ENCODE measurements around the gene PKMYT1.
A peak's percentile ranks its signal among the peaks of the same experiment; 100 is the strongest.

The PKMYT1 gene

DNA sequence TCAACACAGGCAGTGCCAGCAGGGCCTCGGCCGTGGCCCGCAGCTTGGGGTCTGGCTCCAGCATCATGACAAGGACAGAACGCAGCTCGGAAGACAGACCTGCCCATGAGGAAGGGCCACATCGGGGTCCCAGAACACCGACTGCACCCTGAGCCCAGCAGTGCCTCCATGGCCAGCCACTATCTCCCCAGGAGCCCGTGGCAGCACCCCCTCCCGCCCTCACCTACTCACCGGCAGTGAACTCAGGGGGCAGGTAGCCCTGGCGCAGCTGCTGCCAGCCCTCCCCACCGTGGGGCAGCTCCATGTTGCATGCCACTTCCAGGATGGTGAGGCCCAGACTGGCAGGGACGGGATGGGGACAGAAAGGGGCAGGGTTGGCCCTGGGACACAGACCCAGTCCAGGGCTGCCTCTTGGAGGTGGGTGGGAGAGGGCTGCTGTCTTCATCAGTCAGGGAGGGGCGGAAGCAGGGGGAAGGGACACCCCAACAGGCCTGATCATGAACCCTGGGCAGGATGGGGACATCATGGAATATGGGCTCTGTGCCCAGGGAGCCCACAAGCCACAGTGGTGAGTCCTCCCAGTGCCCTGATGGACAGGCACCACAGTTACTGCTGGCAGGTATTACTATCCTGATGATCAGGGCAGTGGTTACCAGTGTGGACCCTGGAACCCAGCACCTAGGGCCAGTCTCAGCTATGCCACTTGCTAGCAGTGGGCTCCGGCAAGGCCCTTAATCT, 5.8 kb downstream of the PKMYT1 start:
- no peak overlapping the region for H3K27ac ChIP-seq (ENCODE audit: insufficient read depth, low read length, poor library complexity, severe bottlenecking)
- no peak overlapping the region for H3K4me3 ChIP-seq (ENCODE audit: insufficient read depth, low read depth, low read length, poor library complexity, severe bottlenecking)
- H3K9me3 ChIP-seq (ENCODE audit: control insufficient read depth, low read length): no peaks in the 10 kb centered on the region
- H3K27me3 ChIP-seq (replicated peaks; ENCODE audit: control insufficient read depth, insufficient read depth, low read length, poor library complexity, severe bottlenecking): no peaks in the 10 kb centered on the region
- no peaks in the 10 kb centered on the region for H3K36me3 ChIP-seq (ENCODE audit: control insufficient read depth, insufficient read depth, low read length)
- H3K4me1 ChIP-seq (ENCODE audit: control insufficient read depth, insufficient read depth, low read length, poor library complexity, severe bottlenecking): peaks cover 1% of the 10 kb centered on the region
- DNase-seq: no peak

- Histone ChIP-seq H3K9me3 (ENCODE audit: control insufficient read depth, low read length) (no peaks in the 10 kb centered on the region), H3K36me3 (ENCODE audit: control insufficient read depth, insufficient read depth, low read length) (no peaks in the 10 kb centered on the region), H3K27ac (ENCODE audit: insufficient read depth, low read length, poor library complexity, severe bottlenecking) (no peak overlapping the region), H3K4me1 (ENCODE audit: control insufficient read depth, insufficient read depth, low read length, poor library complexity, severe bottlenecking) (peaks cover 4% of the 10 kb centered on the region), H3K4me3 (ENCODE audit: insufficient read depth, low read depth, low read length, poor library complexity, severe bottlenecking) (no peak overlapping the region), H3K27me3 (replicated peaks; ENCODE audit: control insufficient read depth, insufficient read depth, low read length, poor library complexity, severe bottlenecking) (peaks cover under 1% of the 10 kb centered on the region)
- no peak for DNase-seq
Observed at GRCh38 chr16:2973605-2974318, 6.5 kb downstream of the PKMYT1 start.

GRCh38 chr16:2973093-2973492, 7.2 kb downstream of the PKMYT1 start:
- no peaks in the 10 kb centered on the region for H3K36me3 ChIP-seq (ENCODE audit: control insufficient read depth, insufficient read depth, low read length)
- H3K9me3 ChIP-seq (ENCODE audit: control insufficient read depth, low read length): no peaks in the 10 kb centered on the region
- no peak for DNase-seq
- peaks cover 7% of the 10 kb centered on the region for H3K27me3 ChIP-seq (replicated peaks; ENCODE audit: control insufficient read depth, insufficient read depth, low read length, poor library complexity, severe bottlenecking)
- H3K27ac ChIP-seq (ENCODE audit: insufficient read depth, low read length, poor library complexity, severe bottlenecking): no peak overlapping the region
- no peak overlapping the region for H3K4me3 ChIP-seq (ENCODE audit: insufficient read depth, low read depth, low read length, poor library complexity, severe bottlenecking)
- peaks cover 10% of the 10 kb centered on the region for H3K4me1 ChIP-seq (ENCODE audit: control insufficient read depth, insufficient read depth, low read length, poor library complexity, severe bottlenecking)

DNA sequence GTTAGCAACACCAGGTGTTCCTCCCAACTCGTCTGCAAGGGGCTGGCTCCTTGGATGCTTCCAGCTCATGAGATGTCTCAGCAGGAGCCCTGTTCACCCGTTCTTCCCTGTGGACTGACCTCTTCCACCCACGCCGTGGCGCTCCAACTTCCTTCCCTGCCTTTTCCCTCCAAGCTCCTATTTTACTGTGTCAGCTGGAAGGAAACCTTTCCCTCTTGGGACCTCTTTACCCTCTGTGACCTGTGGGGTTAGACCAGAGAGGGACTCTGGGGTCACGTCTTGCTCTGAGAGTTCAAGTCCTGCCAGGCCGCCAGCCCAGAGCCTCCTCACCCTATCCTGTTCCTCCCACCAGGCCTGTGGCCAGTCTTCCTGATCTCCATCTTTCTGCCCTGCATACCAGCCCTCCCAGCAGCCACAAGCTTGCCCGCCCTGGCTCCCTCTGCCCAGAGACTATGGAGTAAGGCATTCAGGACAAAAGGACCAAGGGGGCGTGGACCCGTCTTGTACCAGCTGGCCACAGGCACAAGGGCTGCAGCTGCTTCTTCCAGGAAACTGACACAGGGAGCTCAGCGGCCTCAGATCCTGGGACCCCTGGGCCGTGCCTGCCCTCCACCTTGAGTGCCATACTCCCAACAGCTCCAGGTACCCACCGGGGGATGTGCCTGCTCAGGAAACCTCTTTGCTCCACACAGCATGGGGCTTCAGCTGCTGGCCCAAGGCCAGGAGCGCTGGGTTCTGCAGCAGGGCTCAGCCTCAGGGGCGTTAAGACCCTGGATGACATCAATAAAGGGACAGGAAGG, 8.1 kb downstream of the PKMYT1 start:
- no peaks in the 10 kb centered on the region for H3K9me3 ChIP-seq (ENCODE audit: control insufficient read depth, low read length)
- H3K4me3 ChIP-seq (ENCODE audit: insufficient read depth, low read depth, low read length, poor library complexity, severe bottlenecking): no peak overlapping the region
- peaks cover 19% of the 10 kb centered on the region for H3K4me1 ChIP-seq (ENCODE audit: control insufficient read depth, insufficient read depth, low read length, poor library complexity, severe bottlenecking)
- no peaks in the 10 kb centered on the region for H3K36me3 ChIP-seq (ENCODE audit: control insufficient read depth, insufficient read depth, low read length)
- H3K27ac ChIP-seq (ENCODE audit: insufficient read depth, low read length, poor library complexity, severe bottlenecking): no peak overlapping the region
- peaks cover 16% of the 10 kb centered on the region for H3K27me3 ChIP-seq (replicated peaks; ENCODE audit: control insufficient read depth, insufficient read depth, low read length, poor library complexity, severe bottlenecking)
- DNase-seq: no peak

DNA sequence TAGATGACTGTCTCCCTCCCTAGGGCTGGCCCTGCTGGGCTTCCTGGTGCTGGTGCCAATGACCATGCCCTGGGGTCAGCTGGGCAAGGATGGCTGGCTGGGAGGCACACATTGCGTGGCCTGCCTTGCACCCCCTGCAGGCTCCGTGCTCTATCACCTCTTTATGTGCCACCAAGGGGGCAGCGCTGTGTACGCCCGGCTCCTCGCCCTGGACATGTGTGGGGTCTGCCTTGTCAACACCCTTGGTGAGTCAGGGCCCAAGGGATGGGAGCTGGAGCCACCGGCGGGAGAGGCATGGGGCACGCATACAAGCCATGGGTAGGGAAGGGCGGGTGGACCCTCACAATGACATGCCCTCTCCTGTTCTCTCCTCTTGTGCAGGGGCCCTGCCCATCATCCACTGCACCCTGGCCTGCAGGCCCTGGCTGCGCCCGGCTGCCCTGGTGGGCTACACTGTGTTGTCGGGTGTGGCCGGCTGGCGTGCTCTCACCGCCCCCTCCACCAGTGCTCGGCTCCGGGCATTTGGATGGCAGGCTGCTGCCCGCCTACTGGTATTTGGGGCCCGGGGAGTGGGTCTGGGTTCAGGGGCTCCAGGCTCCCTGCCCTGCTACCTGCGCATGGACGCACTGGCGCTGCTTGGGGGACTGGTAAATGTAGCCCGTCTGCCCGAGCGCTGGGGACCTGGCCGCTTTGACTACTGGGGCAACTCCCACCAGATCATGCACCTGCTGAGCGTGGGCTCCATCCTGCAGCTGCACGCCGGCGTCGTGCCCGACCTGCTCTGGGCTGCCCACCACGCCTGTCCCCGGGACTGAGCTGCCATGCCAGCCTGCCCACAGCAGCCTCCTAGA, 8.9 kb downstream of the PKMYT1 start:
- DNase-seq: no peak
- no peaks in the 10 kb centered on the region for H3K9me3 ChIP-seq (ENCODE audit: control insufficient read depth, low read length)
- peaks cover 25% of the 10 kb centered on the region for H3K4me1 ChIP-seq (ENCODE audit: control insufficient read depth, insufficient read depth, low read length, poor library complexity, severe bottlenecking)
- H3K27me3 ChIP-seq (replicated peaks; ENCODE audit: control insufficient read depth, insufficient read depth, low read length, poor library complexity, severe bottlenecking): peaks cover 25% of the 10 kb centered on the region
- no peak overlapping the region for H3K27ac ChIP-seq (ENCODE audit: insufficient read depth, low read length, poor library complexity, severe bottlenecking)
- H3K36me3 ChIP-seq (ENCODE audit: control insufficient read depth, insufficient read depth, low read length): no peaks in the 10 kb centered on the region
- H3K4me3 ChIP-seq (ENCODE audit: insufficient read depth, low read depth, low read length, poor library complexity, severe bottlenecking): no peak overlapping the region

GRCh38 chr16:2970563-2970962, 9.7 kb downstream of the PKMYT1 start:
- H3K4me1 ChIP-seq (ENCODE audit: control insufficient read depth, insufficient read depth, low read length, poor library complexity, severe bottlenecking): peaks cover 32% of the 10 kb centered on the region
- DNase-seq: no peak
- H3K36me3 ChIP-seq (ENCODE audit: control insufficient read depth, insufficient read depth, low read length): no peaks in the 10 kb centered on the region
- no peak overlapping the region for H3K4me3 ChIP-seq (ENCODE audit: insufficient read depth, low read depth, low read length, poor library complexity, severe bottlenecking)
- H3K9me3 ChIP-seq (ENCODE audit: control insufficient read depth, low read length): no peaks in the 10 kb centered on the region
- no peak overlapping the region for H3K27ac ChIP-seq (ENCODE audit: insufficient read depth, low read length, poor library complexity, severe bottlenecking)
- peaks cover 33% of the 10 kb centered on the region for H3K27me3 ChIP-seq (replicated peaks; ENCODE audit: control insufficient read depth, insufficient read depth, low read length, poor library complexity, severe bottlenecking)

- Histone ChIP-seq H3K9me3 (ENCODE audit: control insufficient read depth, low read length) (no peaks in the 10 kb centered on the region), H3K4me3 (ENCODE audit: insufficient read depth, low read depth, low read length, poor library complexity, severe bottlenecking) (peak overlapping the region; percentile 54), H3K36me3 (ENCODE audit: control insufficient read depth, insufficient read depth, low read length) (no peaks in the 10 kb centered on the region), H3K4me1 (ENCODE audit: control insufficient read depth, insufficient read depth, low read length, poor library complexity, severe bottlenecking) (peaks cover 39% of the 10 kb centered on the region), H3K27me3 (replicated peaks; ENCODE audit: control insufficient read depth, insufficient read depth, low read length, poor library complexity, severe bottlenecking) (peaks cover 38% of the 10 kb centered on the region), H3K27ac (ENCODE audit: insufficient read depth, low read length, poor library complexity, severe bottlenecking) (peak overlapping the region; percentile 3)
- DNase-seq: peak; percentile 25 to 51 (median 46)
Observed at GRCh38 chr16:2969545-2970521, 10.4 kb downstream of the PKMYT1 start.

DNA sequence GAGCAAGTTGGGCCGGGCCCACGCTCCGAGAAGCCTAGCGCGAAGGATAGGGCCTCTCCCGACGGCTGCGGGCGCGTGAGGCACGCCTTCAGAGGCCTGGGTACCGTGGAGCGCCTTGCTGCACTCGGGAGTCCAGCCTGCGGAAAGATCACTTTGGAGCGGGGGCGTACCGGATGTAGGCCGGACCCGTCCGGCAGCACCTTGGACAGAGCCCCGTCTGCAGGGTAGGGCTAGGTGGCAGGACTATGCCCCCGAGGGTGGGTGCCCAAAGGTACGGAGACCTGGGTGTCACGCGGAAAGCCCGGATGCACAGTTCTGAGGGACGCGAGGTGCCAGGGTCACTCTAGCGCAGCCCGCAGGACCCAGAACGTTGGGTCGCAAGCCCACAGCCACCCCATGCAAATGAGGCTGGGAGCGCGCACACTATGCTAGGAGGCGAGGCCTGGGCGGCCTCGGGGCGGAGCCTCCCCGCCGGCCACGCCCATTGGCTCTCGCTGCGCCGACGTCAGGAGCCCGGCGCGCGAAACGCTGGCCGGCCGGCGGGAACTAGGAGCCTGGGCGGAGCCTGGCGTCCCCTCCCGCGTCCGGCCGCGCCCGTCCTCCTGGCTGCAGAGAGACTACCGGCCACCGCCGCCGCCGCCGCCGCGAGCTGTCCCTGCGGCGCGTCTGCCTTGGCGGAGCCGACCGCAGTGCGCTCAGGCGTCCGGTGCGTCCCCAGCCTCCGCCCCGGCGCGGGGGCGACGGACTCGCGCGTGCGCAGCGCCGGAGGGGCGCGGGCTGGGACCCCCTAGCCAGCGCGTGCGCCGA, 11.3 kb downstream of the PKMYT1 start, which contains the start of gene PAQR4:
TSS of gene PAQR4 (plus strand) at position 611 of the 807 bp plus-strand sequence. CDS start 327 bp downstream, outside the sequence.
- peaks cover 47% of the 10 kb centered on the region for H3K27me3 ChIP-seq (replicated peaks; ENCODE audit: control insufficient read depth, insufficient read depth, low read length, poor library complexity, severe bottlenecking)
- H3K27ac ChIP-seq (ENCODE audit: insufficient read depth, low read length, poor library complexity, severe bottlenecking): peak within 1 kb of the TSS; percentile 3
- H3K4me1 ChIP-seq (ENCODE audit: control insufficient read depth, insufficient read depth, low read length, poor library complexity, severe bottlenecking): peaks cover 48% of the 10 kb centered on the region
- H3K36me3 ChIP-seq (ENCODE audit: control insufficient read depth, insufficient read depth, low read length): no peaks in the 10 kb centered on the region
- peak; percentile 54 to 67 (median 55) for DNase-seq
- H3K4me3 ChIP-seq (ENCODE audit: insufficient read depth, low read depth, low read length, poor library complexity, severe bottlenecking): peak within 1 kb of the TSS; percentile 54
- H3K9me3 ChIP-seq (ENCODE audit: control insufficient read depth, low read length): no peaks in the 10 kb centered on the region

All from effector memory CD4-positive, alpha-beta T cell (primary cell).